Measurements from ENCODE around the gene PCED1A. TPM values are rescaled to one million over a fixed set of nuclear protein-coding genes. Genes with fewer than 3 reads are reported as not detected.

Gene PCED1A
- total RNA-seq, 1 experiment from 2014 or later: 21.8 TPM

DNA sequence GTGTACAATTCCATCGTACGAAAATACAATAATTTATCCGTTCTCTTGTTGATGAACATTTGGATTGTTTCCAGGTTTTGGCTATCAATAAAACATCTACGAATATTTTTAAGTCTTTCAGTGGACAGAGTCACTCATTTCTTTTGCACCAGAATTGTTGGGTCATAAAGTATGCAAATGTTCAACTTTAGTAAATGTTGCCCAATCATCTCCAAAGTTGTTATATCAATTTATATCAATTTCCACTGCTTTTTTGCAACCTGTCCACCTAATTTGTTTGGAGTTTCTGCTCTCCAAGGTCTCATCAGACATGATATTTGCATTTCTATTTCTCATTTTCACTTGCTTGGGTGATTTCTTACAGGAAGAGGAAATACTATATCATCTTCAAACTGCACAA is 13.8 kb downstream of the PCED1A start:
- H3K36me3 ChIP-seq (replicated peaks; ENCODE audit: control insufficient read depth, insufficient read depth, low read length): no peaks in the 10 kb centered on the region
- DNase-seq: no peak
- peaks cover 12% of the 10 kb centered on the region for H3K27me3 ChIP-seq (ENCODE audit: control insufficient read depth, insufficient read depth, low read length)
- H3K4me3 ChIP-seq (ENCODE audit: insufficient read depth, low read depth, low read length): no peak overlapping the region

DNA sequence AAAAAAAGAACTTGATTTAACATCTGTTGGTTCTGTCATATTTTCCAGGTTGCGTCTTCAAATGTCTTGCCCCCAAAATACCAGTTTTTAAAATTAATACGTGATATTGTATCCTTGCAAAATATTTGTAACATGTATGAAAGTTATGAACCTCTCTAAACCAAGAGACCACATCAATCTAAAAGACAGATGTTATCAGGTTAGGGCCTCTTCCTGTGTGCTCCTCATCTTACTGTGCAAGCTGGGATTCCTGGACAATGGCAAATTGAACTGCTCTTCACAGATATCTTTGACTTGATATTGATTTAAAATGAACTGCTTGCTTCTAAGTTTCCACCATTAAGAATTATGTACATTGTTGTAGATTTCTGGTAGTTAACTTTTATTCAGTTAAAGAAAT is 14.7 kb downstream of the PCED1A start:
- H3K36me3 ChIP-seq (replicated peaks; ENCODE audit: control insufficient read depth, insufficient read depth, low read length): no peaks in the 10 kb centered on the region
- DNase-seq: no peak
- H3K27me3 ChIP-seq (ENCODE audit: control insufficient read depth, insufficient read depth, low read length): peaks cover 21% of the 10 kb centered on the region
- no peak overlapping the region for H3K4me3 ChIP-seq (ENCODE audit: insufficient read depth, low read depth, low read length)

GRCh38 chr20:2822073-2822472 is 18.4 kb downstream of the PCED1A start:
- no peaks in the 10 kb centered on the region for H3K36me3 ChIP-seq (replicated peaks; ENCODE audit: control insufficient read depth, insufficient read depth, low read length)
- no peak overlapping the region for H3K4me3 ChIP-seq (ENCODE audit: insufficient read depth, low read depth, low read length)
- peak; percentile 56 for DNase-seq
- H3K27me3 ChIP-seq (ENCODE audit: control insufficient read depth, insufficient read depth, low read length): peaks cover 35% of the 10 kb centered on the region

GRCh38 chr20:2820896-2821869 is 19.3 kb downstream of the PCED1A start:
- H3K36me3 ChIP-seq (replicated peaks; ENCODE audit: control insufficient read depth, insufficient read depth, low read length): no peaks in the 10 kb centered on the region
- DNase-seq: peak; percentile 85
- H3K4me3 ChIP-seq (ENCODE audit: insufficient read depth, low read depth, low read length): peak overlapping the region; percentile 31
- peaks cover 33% of the 10 kb centered on the region for H3K27me3 ChIP-seq (ENCODE audit: control insufficient read depth, insufficient read depth, low read length)

DNA sequence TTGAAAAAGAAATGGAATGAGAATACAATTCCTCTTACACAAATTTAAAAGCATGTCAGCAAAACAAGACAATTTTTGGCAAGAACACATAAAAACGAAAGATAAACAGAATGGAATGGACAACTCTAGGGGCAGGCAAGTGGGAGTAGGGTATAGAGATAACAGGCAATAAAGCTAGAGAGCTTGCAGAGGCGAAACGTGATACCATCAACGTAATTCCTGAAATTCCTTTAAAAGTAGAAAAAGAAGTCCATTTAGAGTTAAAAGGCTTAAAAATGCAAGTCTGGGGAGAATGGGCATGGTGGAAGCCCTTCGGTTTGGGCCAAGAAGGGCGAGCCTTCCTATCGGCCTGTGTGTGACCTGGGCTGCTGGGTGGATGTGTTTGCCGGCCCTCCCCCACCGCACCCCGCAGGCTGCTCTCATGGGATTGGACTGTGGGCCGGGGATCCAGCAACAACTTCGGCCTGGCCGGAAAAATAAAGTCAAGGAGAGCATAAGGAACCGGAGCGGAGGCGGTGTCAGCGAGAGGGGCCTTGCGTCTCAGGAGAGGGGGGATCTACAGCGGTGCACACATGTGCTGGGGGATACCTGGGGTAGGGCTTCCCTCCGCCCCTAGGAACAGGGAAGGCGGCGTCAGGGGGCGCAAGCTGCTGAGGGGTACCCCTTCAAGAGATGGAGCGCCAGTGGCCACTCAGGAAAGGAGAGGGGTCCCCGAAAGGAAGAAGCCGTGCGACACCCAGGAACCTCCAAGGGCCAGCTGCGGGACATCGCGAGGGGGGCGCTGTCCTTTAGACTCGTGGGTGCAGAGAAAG is 20.2 kb downstream of the PCED1A start:
- Histone ChIP-seq H3K27me3 (ENCODE audit: control insufficient read depth, insufficient read depth, low read length) (peaks cover 29% of the 10 kb centered on the region), H3K4me3 (ENCODE audit: insufficient read depth, low read depth, low read length) (peak overlapping the region; percentile 31), H3K36me3 (replicated peaks; ENCODE audit: control insufficient read depth, insufficient read depth, low read length) (no peaks in the 10 kb centered on the region)
- DNase-seq: peak; percentile 87

DNA sequence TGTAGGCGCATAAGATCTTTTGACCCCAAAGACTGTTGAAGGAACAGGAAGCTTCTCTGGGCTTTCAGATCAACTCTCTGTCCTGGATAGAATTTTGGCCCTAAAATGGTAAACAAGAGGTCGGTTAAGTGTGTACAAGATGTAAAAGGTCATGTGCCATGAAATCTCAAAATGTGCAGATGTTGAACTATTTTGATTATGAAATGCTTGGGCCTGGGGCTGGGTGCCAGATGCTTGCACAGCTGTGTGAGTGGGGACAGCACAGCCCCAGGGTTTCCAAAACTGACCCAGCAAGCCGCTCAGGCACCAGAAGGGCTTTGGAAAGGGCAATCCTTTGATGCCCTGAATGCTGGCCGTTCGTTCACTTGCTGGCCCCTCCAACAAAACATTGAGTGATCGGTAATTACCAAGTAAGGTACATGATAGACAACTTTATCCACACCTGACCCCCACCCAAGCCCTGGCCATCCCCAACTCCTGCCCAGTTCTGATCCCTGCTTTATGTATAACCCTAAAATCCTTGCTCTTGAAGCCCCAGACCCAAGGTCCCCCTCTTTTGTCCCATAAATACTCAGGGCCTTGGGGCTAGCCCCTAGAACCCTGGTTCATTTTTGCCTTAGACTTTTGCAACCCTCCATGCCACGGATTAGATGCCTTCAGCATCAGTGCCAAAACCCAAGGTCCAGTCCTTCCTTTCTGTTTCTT is 22.4 kb downstream of the PCED1A start:
- Histone ChIP-seq H3K4me3 (ENCODE audit: insufficient read depth, low read depth, low read length) (no peak overlapping the region), H3K36me3 (replicated peaks; ENCODE audit: control insufficient read depth, insufficient read depth, low read length) (no peaks in the 10 kb centered on the region), H3K27me3 (ENCODE audit: control insufficient read depth, insufficient read depth, low read length) (peaks cover 29% of the 10 kb centered on the region)
- peak; percentile 5 for DNase-seq

GRCh38 chr20:2817341-2817726 is 23.1 kb downstream of the PCED1A start:
- Histone ChIP-seq H3K36me3 (replicated peaks; ENCODE audit: control insufficient read depth, insufficient read depth, low read length) (no peaks in the 10 kb centered on the region), H3K27me3 (ENCODE audit: control insufficient read depth, insufficient read depth, low read length) (peaks cover 29% of the 10 kb centered on the region), H3K4me3 (ENCODE audit: insufficient read depth, low read depth, low read length) (no peak overlapping the region)
- DNase-seq: peak; percentile 6

- DNase-seq: peak; percentile 78
- peaks cover 24% of the 10 kb centered on the region for H3K27me3 ChIP-seq (ENCODE audit: control insufficient read depth, insufficient read depth, low read length)
- H3K36me3 ChIP-seq (replicated peaks; ENCODE audit: control insufficient read depth, insufficient read depth, low read length): no peaks in the 10 kb centered on the region
- no peak overlapping the region for H3K4me3 ChIP-seq (ENCODE audit: insufficient read depth, low read depth, low read length)
Measured at GRCh38 chr20:2816583-2817340, 23.7 kb downstream of the PCED1A start.

GRCh38 chr20:2816030-2816582 is 24.3 kb downstream of the PCED1A start, which contains the start of gene TMEM239:
TMEM239 (plus strand) TSS chr20:2816364; CDS start chr20:2816555, 191 bp downstream.
- peaks cover 17% of the 10 kb centered on the region for H3K27me3 ChIP-seq (ENCODE audit: control insufficient read depth, insufficient read depth, low read length)
- no peak within 1 kb of the TSS for H3K4me3 ChIP-seq (ENCODE audit: insufficient read depth, low read depth, low read length)
- H3K36me3 ChIP-seq (replicated peaks; ENCODE audit: control insufficient read depth, insufficient read depth, low read length): no peaks in the 10 kb centered on the region
- DNase-seq: no peak

- DNase-seq: peak; percentile 26
- Histone ChIP-seq H3K36me3 (replicated peaks; ENCODE audit: control insufficient read depth, insufficient read depth, low read length) (no peaks in the 10 kb centered on the region), H3K27me3 (ENCODE audit: control insufficient read depth, insufficient read depth, low read length) (peaks cover 10% of the 10 kb centered on the region), H3K4me3 (ENCODE audit: insufficient read depth, low read depth, low read length) (no peak overlapping the region)
Measured at GRCh38 chr20:2815242-2815900, 25.1 kb downstream of the PCED1A start.

DNA sequence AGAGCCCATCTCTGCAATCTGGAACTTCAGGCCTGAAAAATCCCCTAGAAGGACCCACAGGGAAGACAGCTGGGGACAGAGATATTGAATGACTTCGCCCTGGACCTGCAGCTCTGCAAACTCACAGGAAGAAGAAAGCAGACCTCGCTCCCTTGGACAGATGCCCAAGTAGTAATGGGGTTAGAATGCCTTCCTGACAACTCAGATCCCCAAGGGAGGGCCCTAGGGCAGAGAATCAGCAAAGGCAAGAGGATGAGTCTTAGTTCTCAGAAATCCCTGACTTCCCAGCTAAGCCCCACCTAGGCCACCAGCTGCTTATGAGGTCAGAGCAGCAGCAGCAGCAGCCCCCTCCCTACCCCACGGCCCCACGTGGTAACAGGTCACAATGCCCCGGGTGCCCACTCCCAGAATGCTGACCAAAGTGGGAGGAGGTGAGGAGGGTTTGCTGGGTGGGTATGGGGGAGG is 25.8 kb downstream of the PCED1A start, which contains the start of gene C20orf141:
Gene C20orf141 (plus strand): TSS at position 401 of the 465 bp plus-strand sequence. CDS start 198 bp downstream, outside the sequence.
- peak; percentile 33 for DNase-seq
- Histone ChIP-seq H3K36me3 (replicated peaks; ENCODE audit: control insufficient read depth, insufficient read depth, low read length) (no peaks in the 10 kb centered on the region), H3K4me3 (ENCODE audit: insufficient read depth, low read depth, low read length) (no peak within 1 kb of the TSS), H3K27me3 (ENCODE audit: control insufficient read depth, insufficient read depth, low read length) (peaks cover 6% of the 10 kb centered on the region)

GRCh38 chr20:2814076-2814475 is 26.4 kb downstream of the PCED1A start:
- Histone ChIP-seq H3K4me3 (ENCODE audit: insufficient read depth, low read depth, low read length) (no peak overlapping the region), H3K27me3 (ENCODE audit: control insufficient read depth, insufficient read depth, low read length) (peaks cover 5% of the 10 kb centered on the region), H3K36me3 (replicated peaks; ENCODE audit: control insufficient read depth, insufficient read depth, low read length) (no peaks in the 10 kb centered on the region)
- peak; percentile 7 for DNase-seq

- Histone ChIP-seq H3K36me3 (replicated peaks; ENCODE audit: control insufficient read depth, insufficient read depth, low read length) (no peaks in the 10 kb centered on the region), H3K27me3 (ENCODE audit: control insufficient read depth, insufficient read depth, low read length) (peaks cover 7% of the 10 kb centered on the region), H3K4me3 (ENCODE audit: insufficient read depth, low read depth, low read length) (no peak overlapping the region)
- DNase-seq: peak; percentile 6
Measured at GRCh38 chr20:2812189-2812588, 28.3 kb downstream of the PCED1A start.
